OCI-LY7 (cell line): ENCODE measurements around the gene CLMP. TPM values are rescaled to one million over a fixed set of nuclear protein-coding genes. Genes with fewer than 3 reads are reported as not detected.

Experiments used
- BruUV-seq: library from RNA; stranded (reverse); fragments of 400-500 nt; replicated peaks from 2 replicates; lab custom pipeline; 2021; lab: Mats Ljungman, UMichigan
- CTCF ChIA-PET: fragments of 300-600 bp; sonication (Branson Sonifier 250); formaldehyde crosslinking; loops from one replicate; lab custom pipeline; 2022; ENCODE audit warnings: antibody characterized with exemption; ENCODE audit not compliant: unreplicated experiment; lab: Charles Lee
- POLR2A ChIA-PET: fragments of 300-600 bp; sonication (Branson Sonifier 250); formaldehyde crosslinking; loops from one replicate; lab custom pipeline; 2022; ENCODE audit warnings: antibody characterized with exemption; lab: Charles Lee
- DNase-seq: peaks from one replicate; pipeline ENCODE4 v3.0.0-alpha.2; 2015; ENCODE audit warnings: low spot score
- H2AFZ ChIP-seq: fragments of 200-600 bp; sonication (generic), shearing (Covaris generic); 2 replicates; pipeline ENCODE4 v1.6.1; 2014; ENCODE audit warnings: mild to moderate bottlenecking, antibody characterized with exemption, low read length, moderate library complexity
- H3K27ac ChIP-seq: fragments of 200-600 bp; sonication (generic); 2 replicates; pipeline ENCODE4 v1.5.1; 2014; ENCODE audit warnings: mixed run types, low read depth, mild to moderate bottlenecking, moderate library complexity, low read length, inconsistent platforms; ENCODE audit not compliant: poor library complexity, severe bottlenecking
- H3K36me3 ChIP-seq: fragments of 200-600 bp; sonication (generic); 2 replicates; pipeline ENCODE4 v1.6.1; 2014; ENCODE audit warnings: mild to moderate bottlenecking, antibody characterized with exemption, low read length, moderate library complexity, mixed read lengths; ENCODE audit not compliant: insufficient read depth
- H3K4me1 ChIP-seq: fragments of 200-600 bp; sonication (generic); 2 replicates; pipeline ENCODE4 v1.5.1; 2014; ENCODE audit warnings: mild to moderate bottlenecking, low read length; ENCODE audit not compliant: insufficient read depth, poor library complexity, severe bottlenecking
- H3K4me2 ChIP-seq: fragments of 200-600 bp; sonication (generic); 2 replicates; pipeline ENCODE4 v1.6.1; 2014; ENCODE audit warnings: mild to moderate bottlenecking, low read length
- H3K4me3 ChIP-seq: fragments of 200-600 bp; sonication (generic); 2 replicates; pipeline ENCODE4 v1.5.1; 2014; ENCODE audit warnings: mild to moderate bottlenecking, low read depth, low read length; ENCODE audit not compliant: poor library complexity, severe bottlenecking
- H3K79me2 ChIP-seq: fragments of 200-600 bp; sonication (generic); 2 replicates; pipeline ENCODE4 v1.6.1; 2016; ENCODE audit warnings: low read depth, mild to moderate bottlenecking, low read length, moderate library complexity, mixed read lengths; ENCODE audit not compliant: insufficient read depth
- H3K9me2 ChIP-seq: fragments of 200-600 bp; sonication (generic); 2 replicates; pipeline ENCODE4 v1.6.1; 2016; ENCODE audit warnings: mild to moderate bottlenecking, low read length, mixed read lengths; ENCODE audit not compliant: insufficient read depth
- H3K9me3 ChIP-seq: fragments of 200-600 bp; sonication (generic); 2 replicates; pipeline ENCODE4 v1.6.1; 2014; ENCODE audit warnings: mild to moderate bottlenecking, mixed run types, low read length, mixed read lengths
- H4K20me1 ChIP-seq: fragments of 200-600 bp; sonication (generic); 2 replicates; pipeline ENCODE4 v1.6.1; 2014; ENCODE audit warnings: mild to moderate bottlenecking, antibody characterized with exemption, low read length, moderate library complexity, mixed read lengths; ENCODE audit not compliant: insufficient read depth
- CTCF ChIP-seq: fragments of 200-600 bp; sonication (generic); conservative IDR thresholded peaks from 2 replicates; pipeline ENCODE4 v1.5.1; 2014; ENCODE audit warnings: mild to moderate bottlenecking, antibody characterized with exemption, low read length, moderate library complexity, mixed read lengths
- EZH2phosphoT487 ChIP-seq: fragments of 200-600 bp; sonication (generic); IDR thresholded peaks from 2 replicates; pipeline ENCODE4 v1.6.1; 2018; ENCODE audit warnings: low read depth, borderline replicate concordance, mild to moderate bottlenecking, mixed run types, antibody characterized with exemption, low read length, moderate library complexity, mixed read lengths
- intact Hi-C: fragments of 100-400 bp; cut with micrococcal nuclease; formaldehyde crosslinking; loops from one replicate; pipeline ENCODE4 v1.10.0; 2022; ENCODE audit not compliant: unreplicated experiment
- total RNA-seq, 2 experiments: library from RNA; depleted of rRNA in 1 of 2; stranded (reverse); fragments of >200 nt in 1 of 2; shearing (Covaris generic) in 1 of 2; gene quantifications; 2 replicates each; pipeline ENCODE4 v1.2.3, GENCODE V29; 2014 to 2022

Gene CLMP
- total RNA-seq, 2 experiments from 2014 or later, result not detected

- no TSS peak for BruUV-seq
- no peak for DNase-seq
- CTCF ChIA-PET, result no interaction called here
These were observed 21.2 kb upstream of the CLMP start for GRCh38 chr11:123216249-123216648.

GRCh38 chr11:123214940-123215339, 19.9 kb upstream of the CLMP start:
- Histone ChIP-seq H3K4me3 (no peak overlapping the region), H3K4me1 (no peaks in the 10 kb centered on the region), H4K20me1 (no peaks in the 10 kb centered on the region), H2AFZ (no peak overlapping the region), H3K4me2 (no peak overlapping the region), H3K27ac (no peak overlapping the region), H3K36me3 (no peaks in the 10 kb centered on the region), H3K9me3 (no peaks in the 10 kb centered on the region), H3K79me2 (no peaks in the 10 kb centered on the region), H3K9me2 (no peaks in the 10 kb centered on the region)
- ChIA-PET CTCF (no interaction called here), POLR2A (interaction anchor here (0.7 kb wide), 1 partner anchor 62 kb away, joined by 3 read pairs; no protein-coding TSS in a partner anchor)
- no TSS peak for BruUV-seq
- no peak for DNase-seq
- no peak for TF ChIP-seq EZH2phosphoT487
- no peak for TF ChIP-seq CTCF
- intact Hi-C loops, result no loop called here

More at GRCh38 chr11:123216249-123216648, 21.2 kb upstream of the CLMP start:
- Histone ChIP-seq H3K27ac (no peak overlapping the region), H3K4me1 (no peaks in the 10 kb centered on the region), H2AFZ (no peak overlapping the region), H3K36me3 (no peaks in the 10 kb centered on the region), H4K20me1 (no peaks in the 10 kb centered on the region), H3K9me3 (no peaks in the 10 kb centered on the region), H3K4me2 (no peak overlapping the region), H3K79me2 (no peaks in the 10 kb centered on the region), H3K9me2 (no peaks in the 10 kb centered on the region), H3K4me3 (no peak overlapping the region)
- intact Hi-C loops, result no loop called here
- TF ChIP-seq CTCF (no peak), EZH2phosphoT487 (no peak)
- POLR2A ChIA-PET, result no interaction called here

GRCh38 chr11:123214396-123214795, 19.3 kb upstream of the CLMP start:
- no peak for DNase-seq
- H3K79me2 ChIP-seq, result no peaks in the 10 kb centered on the region
- H3K4me1 ChIP-seq, result no peaks in the 10 kb centered on the region
- ChIA-PET POLR2A (interaction anchor here (0.7 kb wide), 1 partner anchor 62 kb away, joined by 3 read pairs; no protein-coding TSS in a partner anchor), CTCF (no interaction called here)
- H3K4me3 ChIP-seq, result no peak overlapping the region
- no peaks in the 10 kb centered on the region for H3K9me2 ChIP-seq
- no peak overlapping the region for H2AFZ ChIP-seq
- BruUV-seq, result no TSS peak
- H3K36me3 ChIP-seq, result no peaks in the 10 kb centered on the region
- H3K4me2 ChIP-seq, result no peak overlapping the region
- H3K27ac ChIP-seq, result no peak overlapping the region
- no peak for TF ChIP-seq EZH2phosphoT487
- no peak for TF ChIP-seq CTCF
- no peaks in the 10 kb centered on the region for H3K9me3 ChIP-seq
- H4K20me1 ChIP-seq, result no peaks in the 10 kb centered on the region
- intact Hi-C loops, result no loop called here
